Endothelial cell (in vitro differentiated cells): Measurements from ENCODE around the gene DHRS9. TPM values are rescaled to one million over a fixed set of nuclear protein-coding genes. Genes with fewer than 3 reads are reported as not detected.

Experiments
- DNase-seq: peaks from one replicate; pipeline ENCODE4 v3.0.0; 2021; ENCODE audit warnings: low spot score
- H3K27ac Mint-ChIP-seq: one replicate; pipeline ENCODE4 v1.8.0; 2021; ENCODE audit warnings: mixed read lengths, inconsistent platforms; ENCODE audit not compliant: unreplicated experiment
- H3K27me3 Mint-ChIP-seq: one replicate; pipeline ENCODE4 v1.8.0; 2021; ENCODE audit warnings: mild to moderate bottlenecking, moderate library complexity, mixed read lengths, inconsistent platforms; ENCODE audit not compliant: unreplicated experiment
- H3K36me3 Mint-ChIP-seq: one replicate; pipeline ENCODE4 v1.8.0; 2021; ENCODE audit warnings: mild to moderate bottlenecking, low read depth, mixed read lengths, inconsistent platforms; ENCODE audit not compliant: unreplicated experiment
- H3K4me1 Mint-ChIP-seq: one replicate; pipeline ENCODE4 v1.8.0; 2021; ENCODE audit warnings: mild to moderate bottlenecking, mixed read lengths, inconsistent platforms; ENCODE audit not compliant: unreplicated experiment
- H3K4me3 Mint-ChIP-seq: one replicate; pipeline ENCODE4 v1.8.0; 2021; ENCODE audit warnings: mild to moderate bottlenecking, mixed read lengths, inconsistent platforms; ENCODE audit not compliant: unreplicated experiment
- H3K9me3 Mint-ChIP-seq: one replicate; pipeline ENCODE4 v1.8.0; 2021; ENCODE audit warnings: mixed read lengths, inconsistent platforms; ENCODE audit not compliant: unreplicated experiment
- CTCF ChIP-seq: fragments of 200-600 bp; sonication (generic); IDR thresholded peaks from one replicate; pipeline ENCODE4 v1.5.0; 2021; ENCODE audit warnings: antibody characterized with exemption; ENCODE audit not compliant: unreplicated experiment
- total RNA-seq: library from RNA; stranded (reverse); fragmentation: NEBNext Ultra II Directional; extraction: Animal tissue kit (Norgen Biotek cat#: 25700); gene quantifications from one replicate; pipeline ENCODE4 v1.2.1, GENCODE V29; 2021; ENCODE audit not compliant: unreplicated experiment

The DHRS9 gene
- total RNA-seq, 1 donor from 2014 or later = not detected

DNA sequence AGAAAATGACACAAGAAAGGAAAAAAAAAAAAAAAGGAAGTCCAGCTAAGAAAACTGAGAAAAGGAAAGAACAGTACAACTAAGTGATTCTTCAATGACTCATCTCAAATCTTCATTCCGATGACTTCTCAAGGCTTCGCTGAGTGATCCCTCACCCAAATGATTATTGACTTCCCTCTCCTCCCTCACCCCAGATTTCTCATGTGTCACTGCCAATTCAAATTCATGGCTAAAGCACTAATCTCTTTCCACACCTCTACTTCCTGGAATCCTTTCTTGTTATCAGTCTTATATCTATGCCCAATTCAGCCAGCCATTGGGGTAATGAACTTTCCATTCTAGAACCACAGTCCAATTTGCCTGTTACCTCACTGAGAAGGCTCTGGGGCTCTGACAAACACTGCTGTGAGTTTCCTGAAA is 31.0 kb upstream of the DHRS9 start:
- H3K36me3 Mint-ChIP-seq = peaks cover 12% of the 10 kb centered on the region
- H3K4me3 Mint-ChIP-seq = no peak overlapping the region
- no peak overlapping the region for H3K27ac Mint-ChIP-seq
- no peak for TF ChIP-seq CTCF
- DNase-seq = no peak
- H3K27me3 Mint-ChIP-seq = no peaks in the 10 kb centered on the region
- peaks cover 5% of the 10 kb centered on the region for H3K9me3 Mint-ChIP-seq
- peaks cover 6% of the 10 kb centered on the region for H3K4me1 Mint-ChIP-seq

GRCh38 chr2:169039702-169040101 is 29.7 kb upstream of the DHRS9 start:
- DNase-seq = no peak
- Mint-ChIP-seq H3K27me3 (no peaks in the 10 kb centered on the region), H3K4me3 (no peak overlapping the region), H3K27ac (no peak overlapping the region), H3K9me3 (peaks cover 8% of the 10 kb centered on the region), H3K36me3 (peaks cover 16% of the 10 kb centered on the region), H3K4me1 (peaks cover 6% of the 10 kb centered on the region)
- TF ChIP-seq CTCF = no peak

GRCh38 chr2:169041594-169041993 is 27.8 kb upstream of the DHRS9 start:
- Mint-ChIP-seq H3K27ac (no peak overlapping the region), H3K4me3 (no peak overlapping the region), H3K36me3 (peaks cover 20% of the 10 kb centered on the region), H3K27me3 (no peaks in the 10 kb centered on the region), H3K4me1 (peaks cover 6% of the 10 kb centered on the region), H3K9me3 (peaks cover 8% of the 10 kb centered on the region)
- DNase-seq = no peak
- no peak for TF ChIP-seq CTCF

DNA sequence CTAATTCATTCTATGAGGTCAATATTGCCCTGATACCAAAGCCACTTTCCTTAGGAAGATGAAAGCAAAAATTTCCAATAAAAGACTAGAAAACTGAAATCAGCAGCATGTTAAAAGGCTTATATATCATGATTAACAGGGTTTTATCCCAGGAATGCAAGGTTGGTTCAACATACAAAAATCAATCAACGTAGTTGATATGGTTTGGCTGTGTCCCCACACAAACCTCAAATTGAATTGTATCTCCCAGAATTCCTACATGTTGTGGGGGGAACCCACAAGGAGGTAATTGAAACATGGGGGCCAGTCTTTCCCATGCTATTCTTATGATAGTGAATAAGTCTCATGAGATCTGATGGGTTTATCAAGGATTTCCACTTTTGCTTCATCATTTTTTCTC is 26.5 kb upstream of the DHRS9 start:
- Mint-ChIP-seq H3K36me3 (peaks cover 20% of the 10 kb centered on the region), H3K4me1 (peaks cover 6% of the 10 kb centered on the region), H3K27me3 (peaks cover 3% of the 10 kb centered on the region), H3K9me3 (peaks cover 8% of the 10 kb centered on the region), H3K4me3 (peak overlapping the region; percentile 71), H3K27ac (no peak overlapping the region)
- no peak for DNase-seq
- TF ChIP-seq CTCF = no peak

DNA sequence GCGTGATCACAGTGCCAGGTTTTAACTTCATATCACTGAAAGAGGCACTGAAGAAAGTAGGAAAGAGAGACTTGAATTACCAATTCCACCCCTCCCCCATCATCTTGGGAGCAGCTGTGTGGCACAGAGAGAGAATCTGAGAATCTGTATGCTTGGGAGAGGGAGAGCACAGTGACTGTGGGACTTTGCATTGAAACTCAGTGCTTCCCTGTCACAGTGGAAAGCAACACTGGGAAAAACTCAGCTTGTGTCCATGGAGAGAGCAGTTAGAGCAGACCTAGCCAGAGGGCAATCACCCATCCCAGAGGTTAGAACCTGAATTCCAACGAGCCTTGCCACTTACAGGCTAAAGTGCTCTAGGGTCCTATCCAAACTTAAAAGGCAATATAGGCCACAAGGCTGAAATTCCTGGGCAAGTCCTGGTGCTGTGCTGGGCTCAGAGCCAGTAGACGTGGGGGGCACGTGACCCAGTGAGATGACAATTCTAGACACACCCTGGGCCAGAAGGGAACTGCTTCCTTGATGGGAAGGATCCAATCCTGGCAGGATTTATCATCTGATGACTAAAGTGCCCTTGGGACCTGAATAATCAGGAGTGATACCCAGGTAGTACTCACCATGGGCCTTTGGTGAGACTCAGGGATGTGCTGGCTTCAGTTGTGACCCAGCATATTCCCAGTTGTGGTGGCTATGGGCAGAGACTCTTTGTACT is 22.8 kb upstream of the DHRS9 start:
- Mint-ChIP-seq H3K4me1 (no peaks in the 10 kb centered on the region), H3K9me3 (peaks cover 8% of the 10 kb centered on the region), H3K27ac (no peak overlapping the region), H3K27me3 (peaks cover 3% of the 10 kb centered on the region), H3K4me3 (no peak overlapping the region), H3K36me3 (peaks cover 20% of the 10 kb centered on the region)
- no peak for DNase-seq
- no peak for TF ChIP-seq CTCF
